Measurements from ENCODE around the gene TNRC6C. TPM values are rescaled to one million over a fixed set of nuclear protein-coding genes. Genes with fewer than 3 reads are reported as not detected.
"Not testable (repeated sequence)": the region's sequence is repeated elsewhere in the genome, so short reads cannot be mapped to it uniquely, and the experiment has no call there.

Gene TNRC6C
- total RNA-seq, 1 donor from 2014 or later = 24.7 TPM

- DNase-seq (ENCODE audit: low spot score) = no peak
These were observed 27.4 kb upstream of the TNRC6C start for GRCh38 chr17:77930780-77931768.

GRCh38 chr17:77933777-77934398 is 24.6 kb upstream of the TNRC6C start:
- no peak for DNase-seq (ENCODE audit: low spot score)

GRCh38 chr17:77935121-77935571 is 23.4 kb upstream of the TNRC6C start:
- DNase-seq (ENCODE audit: low spot score) = no peak

GRCh38 chr17:77935744-77936143 is 22.8 kb upstream of the TNRC6C start:
- not testable (repeated sequence) for DNase-seq (ENCODE audit: low spot score)

GRCh38 chr17:77936881-77937280 is 21.6 kb upstream of the TNRC6C start:
- DNase-seq (ENCODE audit: low spot score) = no peak

- DNase-seq (ENCODE audit: low spot score) = no peak
These were observed 17.5 kb upstream of the TNRC6C start for GRCh38 chr17:77941004-77941403.

GRCh38 chr17:77942112-77942988 is 16.2 kb upstream of the TNRC6C start:
- DNase-seq (ENCODE audit: low spot score) = no peak

- no peak for DNase-seq (ENCODE audit: low spot score)
These were observed 14.5 kb upstream of the TNRC6C start for GRCh38 chr17:77943971-77944370.

GRCh38 chr17:77944390-77945222 is 13.9 kb upstream of the TNRC6C start:
- no peak for DNase-seq (ENCODE audit: low spot score)

- DNase-seq (ENCODE audit: low spot score) = no peak
These were observed 11.4 kb upstream of the TNRC6C start for GRCh38 chr17:77946900-77947645.

GRCh38 chr17:77948690-77949114 is 9.8 kb upstream of the TNRC6C start:
- DNase-seq (ENCODE audit: low spot score) = no peak

- DNase-seq (ENCODE audit: low spot score) = no peak
These were observed 7.4 kb upstream of the TNRC6C start for GRCh38 chr17:77951123-77951522.

GRCh38 chr17:77952368-77952767 is 6.1 kb upstream of the TNRC6C start:
- DNase-seq (ENCODE audit: low spot score) = no peak

- DNase-seq (ENCODE audit: low spot score) = no peak
These were observed 1.2 kb upstream of the TNRC6C start for GRCh38 chr17:77957235-77957856.

GRCh38 chr17:77958716-77959125 is 218 bp downstream of the TNRC6C start:
- DNase-seq (ENCODE audit: low spot score) = no peak

GRCh38 chr17:77959126-77959925 is 823 bp downstream of the TNRC6C start:
- no peak for DNase-seq (ENCODE audit: low spot score)

- no peak for DNase-seq (ENCODE audit: low spot score)
These were observed 1.5 kb downstream of the TNRC6C start for GRCh38 chr17:77959926-77960521.

- no peak for DNase-seq (ENCODE audit: low spot score)
These were observed 3.2 kb downstream of the TNRC6C start for GRCh38 chr17:77961741-77962140.

All from mesenteric fat pad (tissue), 1 donor.